HG02981 (cell line): ENCODE measurements around the gene LILRB2.
"Not testable (repeated sequence)": the region's sequence is repeated elsewhere in the genome, so short reads cannot be mapped to it uniquely, and the experiment has no call there.

Experiments
- ATAC-seq: cut with Tn5 transposase; IDR thresholded peaks from one replicate; pipeline ENCODE4 v1.9.1; 2021; ENCODE audit warnings: mild to moderate bottlenecking, moderate library complexity; ENCODE audit not compliant: unreplicated experiment

LILRB2 gene

GRCh38 chr19:54275951-54276350 lies 5.0 kb downstream of the LILRB2 start:
- ATAC-seq, result no peak

GRCh38 chr19:54274516-54274915 lies 6.4 kb downstream of the LILRB2 start:
- ATAC-seq, result not testable (repeated sequence)

- no peak for ATAC-seq
Measured at GRCh38 chr19:54273821-54274220, 7.1 kb downstream of the LILRB2 start.

DNA sequence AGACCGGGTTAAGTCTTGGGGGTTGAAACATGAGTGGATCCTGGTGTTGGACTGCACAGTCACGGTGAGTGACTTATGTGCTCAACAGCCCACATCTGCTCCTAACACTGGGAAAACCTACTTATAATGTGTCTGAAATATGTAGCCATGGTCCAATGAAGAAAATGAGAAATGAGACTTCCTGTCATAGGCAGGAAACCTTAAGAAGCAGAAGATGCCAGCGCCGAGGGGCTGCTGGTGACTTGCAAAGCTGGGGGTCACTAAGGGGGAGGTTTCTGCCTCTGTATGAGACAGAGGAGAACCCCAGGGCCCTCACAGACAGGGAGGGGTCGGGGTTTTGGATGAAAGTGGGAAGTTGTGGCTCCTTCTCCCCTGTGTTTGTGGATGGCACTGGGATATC lies 8.7 kb downstream of the LILRB2 start:
- ATAC-seq, result not testable (repeated sequence)

GRCh38 chr19:54271587-54271986 lies 9.3 kb downstream of the LILRB2 start:
- not testable (repeated sequence) for ATAC-seq

DNA sequence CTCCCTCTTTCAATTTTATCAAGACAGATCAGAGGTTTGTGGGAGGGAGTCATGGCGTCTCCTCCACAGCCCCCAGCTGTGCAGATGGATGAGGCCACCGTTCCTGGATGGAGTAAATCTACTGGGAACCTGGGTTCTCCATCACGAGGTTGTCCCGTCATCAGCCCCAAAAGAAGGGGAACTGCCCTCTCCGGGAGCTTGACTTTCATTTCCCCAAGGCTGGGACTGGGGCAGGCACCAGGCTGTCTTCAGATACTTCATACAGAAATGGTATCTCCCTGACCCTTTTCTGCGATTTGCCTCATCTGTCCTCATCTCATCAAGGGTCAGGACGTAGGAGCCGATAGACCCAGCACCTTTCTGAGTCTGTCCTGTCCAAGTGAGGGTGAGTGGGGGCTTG lies 9.8 kb downstream of the LILRB2 start:
- ATAC-seq, result no peak

GRCh38 chr19:54268936-54269335 lies 12.0 kb downstream of the LILRB2 start:
- ATAC-seq, result no peak

DNA sequence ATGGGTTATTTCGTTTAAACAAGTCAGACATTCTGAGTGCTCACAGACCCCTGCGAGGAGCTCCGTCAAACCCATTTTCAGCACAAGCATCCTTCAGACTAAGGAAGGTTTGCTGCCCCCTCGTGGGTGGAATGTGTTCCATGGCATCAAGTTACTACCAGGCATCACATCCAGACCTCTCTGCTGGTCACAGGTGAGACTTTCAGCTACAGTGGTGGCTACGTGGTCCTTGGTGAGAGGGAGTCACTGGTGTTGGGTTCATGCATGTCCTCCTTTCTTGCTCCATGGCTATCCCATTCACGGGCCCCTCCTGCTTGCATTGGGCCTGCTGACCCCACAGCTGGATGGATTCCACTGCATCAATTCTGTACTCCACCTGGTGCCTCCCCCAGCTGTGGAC lies 14.8 kb downstream of the LILRB2 start:
- no peak for ATAC-seq

- no peak for ATAC-seq
Measured at GRCh38 chr19:54262470-54262869, 18.4 kb downstream of the LILRB2 start.

DNA sequence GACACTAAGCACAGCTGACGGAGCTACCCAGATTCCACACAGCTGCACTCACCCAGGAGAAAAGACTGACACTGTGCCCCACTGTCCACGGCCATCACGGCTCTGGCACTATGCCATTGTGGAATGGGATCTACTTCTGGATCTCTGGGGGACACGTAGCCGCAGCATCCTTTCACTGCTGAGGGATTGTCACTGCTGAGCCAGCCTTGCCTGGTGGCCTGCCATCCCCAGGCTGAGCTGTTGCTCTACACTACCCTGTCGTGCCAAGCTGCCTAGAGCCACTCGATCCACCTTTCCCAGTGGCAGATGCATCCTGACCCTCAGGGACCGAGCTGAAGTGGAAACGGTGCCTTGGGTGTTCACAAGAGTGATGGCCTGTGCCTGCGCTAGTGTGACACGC lies 18.8 kb downstream of the LILRB2 start:
- ATAC-seq, result no peak

GRCh38 chr19:54257116-54257480 lies 23.8 kb downstream of the LILRB2 start, which contains the start of gene LILRB5:
Gene LILRB5 (minus strand): TSS chr19:54257273. CDS start chr19:54257193, 80 bp downstream.
- no peak for ATAC-seq

DNA sequence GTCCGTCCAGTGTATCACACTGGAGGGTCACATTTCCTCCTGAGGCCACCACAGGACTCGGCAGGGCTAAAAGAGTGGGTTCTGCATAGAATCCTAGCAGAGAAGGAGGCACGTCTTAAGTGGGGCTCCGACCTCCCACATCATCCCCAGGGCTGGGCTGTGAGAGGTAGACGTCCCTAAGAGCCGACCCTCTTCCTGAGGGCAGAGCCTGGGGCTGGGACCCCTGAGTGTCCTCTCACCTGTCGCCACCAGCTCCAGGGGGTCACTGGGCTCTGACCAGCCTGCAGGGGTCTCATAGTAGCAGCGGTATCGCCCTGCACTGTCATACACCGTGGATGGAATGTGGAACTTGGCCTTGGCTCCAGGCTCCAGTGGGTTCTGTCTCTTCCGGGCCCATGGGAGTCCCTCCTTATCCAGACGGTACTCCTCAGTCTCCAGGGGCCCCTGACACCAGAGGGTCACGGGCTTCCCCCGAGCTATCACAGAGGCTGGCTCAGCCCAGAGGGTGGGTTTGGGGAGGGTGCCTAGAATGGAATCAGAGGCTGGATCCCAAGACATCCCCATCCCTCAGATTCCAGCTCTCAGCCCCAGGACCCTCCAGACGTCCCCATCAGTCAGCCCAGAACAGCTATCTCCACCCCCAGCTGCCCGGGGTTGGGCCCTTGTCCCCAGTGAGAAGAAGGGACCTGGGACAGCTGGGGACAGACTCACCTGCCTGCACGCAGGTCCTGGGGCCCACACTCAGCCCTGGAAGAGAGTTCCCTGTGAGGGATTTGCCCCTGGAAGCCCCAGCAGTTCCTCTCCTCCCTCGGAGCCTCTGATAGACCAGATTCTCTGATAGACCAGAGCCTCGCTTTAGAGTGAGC lies 24.4 kb downstream of the LILRB2 start:
- no peak for ATAC-seq

- no peak for ATAC-seq
Measured at GRCh38 chr19:54255105-54255775, 25.7 kb downstream of the LILRB2 start.

GRCh38 chr19:54254195-54254906 lies 26.6 kb downstream of the LILRB2 start:
- ATAC-seq, result no peak

DNA sequence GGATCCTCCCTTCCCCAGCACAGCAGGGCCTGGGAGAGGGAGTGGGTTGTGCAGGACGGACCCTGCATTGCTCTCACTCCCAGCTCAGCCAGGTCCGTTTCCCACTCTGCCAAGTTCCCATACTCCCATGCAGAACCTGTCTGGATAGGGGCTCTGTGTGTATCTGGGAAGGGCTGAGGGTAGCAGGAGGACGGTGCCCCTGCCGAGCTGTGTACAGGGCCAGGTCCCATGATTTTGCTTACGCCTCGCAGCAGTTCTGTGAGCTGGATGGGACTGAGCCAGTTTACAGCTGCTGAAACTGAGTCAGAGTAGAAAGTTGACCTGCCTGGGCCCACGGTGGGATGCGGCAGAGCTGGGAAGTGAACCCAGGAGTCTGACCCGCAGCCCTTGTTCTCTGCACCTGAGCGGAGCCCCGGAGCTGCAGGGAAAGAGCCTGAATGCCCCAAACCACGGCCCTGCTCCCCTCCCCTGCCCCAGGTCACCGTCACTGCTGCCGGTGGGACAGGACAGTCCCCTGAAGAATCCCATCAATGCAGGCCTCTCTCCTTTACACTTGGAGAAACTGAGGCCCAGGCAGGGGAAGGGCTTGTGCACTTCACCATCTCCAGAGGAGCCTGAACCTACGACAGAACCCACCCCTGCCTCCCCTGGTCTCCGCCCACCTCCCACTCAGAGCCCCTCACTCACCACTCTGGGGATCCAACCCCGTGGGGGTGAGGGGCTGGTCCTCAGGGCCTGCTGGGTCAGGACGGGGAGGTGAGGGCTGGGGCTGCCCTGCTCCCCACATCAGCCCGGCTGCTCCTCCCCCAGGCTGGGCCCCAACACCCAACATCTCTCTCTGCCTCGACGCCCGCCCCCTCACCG lies 27.3 kb downstream of the LILRB2 start:
- ATAC-seq, result no peak

GRCh38 chr19:54252845-54253244 lies 28.1 kb downstream of the LILRB2 start:
- ATAC-seq, result no peak

DNA sequence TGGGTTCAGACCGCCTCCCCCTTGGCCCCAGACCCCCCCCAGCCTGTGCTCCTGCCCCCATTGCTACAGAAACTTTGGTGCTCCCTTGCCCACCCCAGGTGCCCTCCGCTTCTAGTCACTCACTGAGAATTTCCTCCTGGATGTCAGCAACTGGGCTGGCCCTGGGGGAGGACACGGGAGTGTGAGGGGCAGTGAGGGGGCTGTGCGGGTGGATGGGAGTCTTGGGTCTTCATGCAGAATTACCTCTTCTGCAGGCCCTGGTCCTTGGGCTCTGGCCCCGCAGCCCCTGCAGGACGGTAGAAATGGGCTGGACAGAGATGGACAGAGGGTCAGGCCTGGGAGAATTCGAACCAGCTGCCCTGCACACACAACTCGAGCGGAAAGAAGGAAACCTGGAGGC lies 28.7 kb downstream of the LILRB2 start:
- no peak for ATAC-seq

- no peak for ATAC-seq
Measured at GRCh38 chr19:54248016-54248601, 32.8 kb downstream of the LILRB2 start.

- ATAC-seq, result no peak
Measured at GRCh38 chr19:54247106-54247930, 33.6 kb downstream of the LILRB2 start.
